ENCODE measurements around the gene STXBP1. TPM values are rescaled to one million over a fixed set of nuclear protein-coding genes. Genes with fewer than 3 reads are reported as not detected.

STXBP1 gene
- total and polyA plus RNA-seq, 2 experiments from 2014 or later = 48.6 to 50.4 TPM

GRCh38 chr9:127734747-127735529 is 122.9 kb downstream of the STXBP1 start, which contains the start of gene TOR2A:
Gene TOR2A (minus strand): TSS chr9:127735294. CDS start chr9:127735270, 24 bp downstream.
- Histone ChIP-seq H3K4me3 (peak within 1 kb of the TSS; percentile 91), H3K27ac (ENCODE audit: low read depth) (no peak within 1 kb of the TSS), H3K27me3 (ENCODE audit: insufficient read depth) (no peaks in the 10 kb centered on the region), H3K9me2 (ENCODE audit: insufficient read depth) (no peaks in the 10 kb centered on the region), H4K20me1 (replicated peaks; ENCODE audit: insufficient read depth) (no peaks in the 10 kb centered on the region), H3K4me2 (peak within 1 kb of the TSS; percentile 91), H3K4me1 (ENCODE audit: insufficient read depth) (peaks cover 9% of the 10 kb centered on the region; the same call in 1 of the 2 replicates), H2AFZ (peak within 1 kb of the TSS; percentile 95), H3K79me2 (replicated peaks; ENCODE audit: insufficient read depth) (no peaks in the 10 kb centered on the region), H3F3A (replicated peaks; ENCODE audit: low read depth) (no peaks in the 10 kb centered on the region), H3K36me3 (ENCODE audit: insufficient read depth) (no peaks in the 10 kb centered on the region)
- peaks cover 15% of the 10 kb centered on the region for H3K27me3 Mint-ChIP-seq (ENCODE audit: insufficient read depth, low read depth, poor library complexity)
- ATAC-seq (peak; percentile 89), DNase-seq (ENCODE audit: low spot score) (peak; percentile 99)
- no peak within 1 kb of the TSS for H3K27ac Mint-ChIP-seq
- peak within 1 kb of the TSS; percentile 81 for H3K4me3 Mint-ChIP-seq
- H3K4me1 Mint-ChIP-seq = peaks cover 11% of the 10 kb centered on the region
- no peaks in the 10 kb centered on the region for H3K36me3 Mint-ChIP-seq (ENCODE audit: low read depth)
- no peaks in the 10 kb centered on the region; the same call in 2 of the 3 replicates for H3K9me3 Mint-ChIP-seq
- TF ChIP-seq EZH2 (IDR thresholded peaks at IDR 0.05; ENCODE audit: low read depth, unreplicated experiment) = no peak
- TF ChIP-seq REST (IDR thresholded peaks at IDR 0.05; ENCODE audit: unreplicated experiment) = no peak
- TF ChIP-seq CTCF (conservative IDR thresholded peaks at IDR 0.05; ENCODE audit: low read depth in 2 of 2) = peak; percentile 86 to 99
- TF ChIP-seq ETS1 (IDR thresholded peaks at IDR 0.05) = peak; percentile 96
- no peak for TF ChIP-seq EZH2phosphoT487 (IDR thresholded peaks at IDR 0.05; ENCODE audit: unreplicated experiment)
- TF ChIP-seq NANOG (IDR thresholded peaks at IDR 0.05; ENCODE audit: borderline replicate concordance) = no peak
- TF ChIP-seq ZNF114 (CRISPR knock-in tag; IDR thresholded peaks at IDR 0.05) = no peak
- no peak for TF ChIP-seq STAT1 (IDR thresholded peaks at IDR 0.05; ENCODE audit: unreplicated experiment)
- TF ChIP-seq JUNB (IDR thresholded peaks at IDR 0.05; ENCODE audit: unreplicated experiment) = no peak
- TF ChIP-seq ZNF331 (CRISPR knock-in tag; IDR thresholded peaks at IDR 0.05; ENCODE audit: low read depth) = no peak
- TF ChIP-seq ZNF462 (CRISPR knock-in tag; IDR thresholded peaks at IDR 0.05) = no peak
- peak; percentile 76 for TF ChIP-seq CREB1 (CRISPR knock-in tag; IDR thresholded peaks at IDR 0.05; ENCODE audit: low read depth)
- TF ChIP-seq POLR2AphosphoS5 (IDR thresholded peaks at IDR 0.05; ENCODE audit: low read depth) = peak; percentile 58; the same call in 1 of the 2 replicates

Measured in GM23338 (cell line).